ENCODE data around the gene ZSCAN10.

- TF ChIP-seq CTCF (conservative IDR thresholded peaks at IDR 0.05; ENCODE audit: low read depth, low read length) (no peak), EZH2phosphoT487 (IDR thresholded peaks at IDR 0.05; ENCODE audit: borderline replicate concordance, low read length) (no peak), EZH2 (IDR thresholded peaks at IDR 0.05; ENCODE audit: low read length, unreplicated experiment) (no peak)
Observed at GRCh38 chr16:3038896-3039295, 60.2 kb downstream of the ZSCAN10 start.

Data from PC-3 (cell line).